Gastroesophageal sphincter (tissue), 4 donors: ENCODE data around the gene DCLK1. TPM values are rescaled to one million over a fixed set of nuclear protein-coding genes. Genes with fewer than 3 reads are reported as not detected.

Source experiments
- ATAC-seq: fragments of 150-250 bp; one replicate; pipeline ENCODE4 v1.9.1; 2016; ENCODE audit warnings: mild to moderate bottlenecking, moderate library complexity
- H3K27ac ChIP-seq, 4 donors: fragments of 200-600 bp; sonication (generic) in 3 of 4; 1 replicate in 3 of 4; 2 replicates in 1 of 4; pipeline ENCODE4 v1.5.1; 2016 to 2019
- H3K27me3 ChIP-seq: fragments of 200-600 bp; sonication (generic); one replicate; pipeline ENCODE4 v1.5.1; 2019
- H3K36me3 ChIP-seq, 2 donors: fragments of 200-600 bp; sonication (generic); one replicate each; pipeline ENCODE4 v1.5.1; 2019; ENCODE audit warnings: control low read depth in 1 of 2
- H3K4me1 ChIP-seq, 3 donors: fragments of 200-600 bp; sonication (generic); 1 replicate in 2 of 3; 2 replicates in 1 of 3; pipeline ENCODE4 v1.5.1; 2016 to 2019; ENCODE audit warnings: control low read depth in 2 of 3
- H3K4me3 ChIP-seq, 2 donors: fragments of 200-600 bp; sonication (generic); one replicate each; pipeline ENCODE4 v1.5.1; 2019; ENCODE audit warnings: mild to moderate bottlenecking in 1 of 2, moderate library complexity in 1 of 2
- H3K9me3 ChIP-seq, 3 donors: fragments of 200-600 bp; sonication (generic); one replicate each; pipeline ENCODE4 v1.5.1; 2017 to 2019; ENCODE audit warnings: control low read depth in 2 of 3
- EP300 ChIP-seq: sonication (generic); formaldehyde crosslinking; IDR thresholded peaks from one replicate; pipeline ENCODE4 v1.6.1; 2017; ENCODE audit warnings: antibody characterized with exemption, mild to moderate bottlenecking
- POLR2A ChIP-seq, 2 donors: fragments of 450-650 bp; IDR thresholded peaks; one replicate each; pipeline ENCODE4 v1.6.1; 2017; ENCODE audit warnings: antibody characterized with exemption in 2 of 2, mild to moderate bottlenecking in 2 of 2, moderate library complexity in 1 of 2
- POLR2AphosphoS5 ChIP-seq: sonication (generic); formaldehyde crosslinking; IDR thresholded peaks from one replicate; pipeline ENCODE4 v1.6.1; 2017; ENCODE audit warnings: antibody characterized with exemption
- whole genome bisulfite sequencing, 2 donors: methylation state at CpG; one replicate each; pipeline ENCODE4 v1.1.5; 2018; ENCODE audit warnings: low coverage in 1 of 2; 5-methylcytosine and 5-hydroxymethylcytosine counted together
- total RNA-seq, 4 donors: library from RNA; depleted of rRNA; stranded (reverse); fragments of >200 nt; gene quantifications; one replicate each; pipeline ENCODE4 v1.1.0, GENCODE V29; 2016
- TF ChIP-seq, protein P1 (sequence below), 4 experiments: fragments of 200-600 bp in 2 of 4; fragments of 450-650 bp in 2 of 4; sonication (generic) in 1 of 4; IDR thresholded peaks; one replicate each; pipeline ENCODE4 v1.5.1; 2017 to 2019; ENCODE audit warnings: antibody characterized with exemption in 4 of 4, mild to moderate bottlenecking in 2 of 4, moderate library complexity in 2 of 4

DCLK1 gene
- total RNA-seq, 4 donors from 2014 or later = 26.9 to 68.3 (median 30.3) TPM

DNA sequence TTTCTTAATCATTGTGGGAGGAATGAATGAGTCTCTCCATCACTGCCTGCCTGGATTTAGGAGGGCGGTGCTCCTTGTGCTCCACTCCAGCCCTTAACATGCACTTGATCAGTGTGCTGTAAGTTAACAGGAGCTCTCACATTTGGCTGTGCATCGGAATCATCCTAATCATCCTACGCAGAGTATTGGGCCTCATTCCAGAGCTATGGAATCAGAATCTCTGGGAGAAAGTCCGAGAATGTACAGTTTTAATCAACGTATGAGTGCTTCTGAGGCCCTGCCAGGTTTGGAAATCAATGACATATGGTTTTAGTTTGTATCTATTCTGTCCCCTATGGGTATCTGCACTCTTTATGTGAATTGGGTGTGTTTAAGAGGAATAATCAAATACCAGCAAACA lies 34.9 kb upstream of the DCLK1 start:
- H3K27me3 ChIP-seq = no peaks in the 10 kb centered on the region
- no peak overlapping the region for H3K4me3 ChIP-seq
- H3K36me3 ChIP-seq = no peaks in the 10 kb centered on the region
- H3K4me1 ChIP-seq = peaks cover 6 to 18% (median 6%) of the 10 kb centered on the region in 3 donors
- TF ChIP-seq, protein P1, sequence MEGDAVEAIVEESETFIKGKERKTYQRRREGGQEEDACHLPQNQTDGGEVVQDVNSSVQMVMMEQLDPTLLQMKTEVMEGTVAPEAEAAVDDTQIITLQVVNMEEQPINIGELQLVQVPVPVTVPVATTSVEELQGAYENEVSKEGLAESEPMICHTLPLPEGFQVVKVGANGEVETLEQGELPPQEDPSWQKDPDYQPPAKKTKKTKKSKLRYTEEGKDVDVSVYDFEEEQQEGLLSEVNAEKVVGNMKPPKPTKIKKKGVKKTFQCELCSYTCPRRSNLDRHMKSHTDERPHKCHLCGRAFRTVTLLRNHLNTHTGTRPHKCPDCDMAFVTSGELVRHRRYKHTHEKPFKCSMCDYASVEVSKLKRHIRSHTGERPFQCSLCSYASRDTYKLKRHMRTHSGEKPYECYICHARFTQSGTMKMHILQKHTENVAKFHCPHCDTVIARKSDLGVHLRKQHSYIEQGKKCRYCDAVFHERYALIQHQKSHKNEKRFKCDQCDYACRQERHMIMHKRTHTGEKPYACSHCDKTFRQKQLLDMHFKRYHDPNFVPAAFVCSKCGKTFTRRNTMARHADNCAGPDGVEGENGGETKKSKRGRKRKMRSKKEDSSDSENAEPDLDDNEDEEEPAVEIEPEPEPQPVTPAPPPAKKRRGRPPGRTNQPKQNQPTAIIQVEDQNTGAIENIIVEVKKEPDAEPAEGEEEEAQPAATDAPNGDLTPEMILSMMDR (IDR thresholded peaks at IDR 0.05) = no peak
- no peak for TF ChIP-seq POLR2AphosphoS5
- TF ChIP-seq POLR2A (IDR thresholded peaks at IDR 0.05) = no peak
- TF ChIP-seq EP300 = no peak
- H3K9me3 ChIP-seq = no peaks in the 10 kb centered on the region
- H3K27ac ChIP-seq = no peak overlapping the region
- WGBS, 2 donors = 83 to 90% methylated on average over 5 of the region's 5 CpGs
- no peak for ATAC-seq

DNA sequence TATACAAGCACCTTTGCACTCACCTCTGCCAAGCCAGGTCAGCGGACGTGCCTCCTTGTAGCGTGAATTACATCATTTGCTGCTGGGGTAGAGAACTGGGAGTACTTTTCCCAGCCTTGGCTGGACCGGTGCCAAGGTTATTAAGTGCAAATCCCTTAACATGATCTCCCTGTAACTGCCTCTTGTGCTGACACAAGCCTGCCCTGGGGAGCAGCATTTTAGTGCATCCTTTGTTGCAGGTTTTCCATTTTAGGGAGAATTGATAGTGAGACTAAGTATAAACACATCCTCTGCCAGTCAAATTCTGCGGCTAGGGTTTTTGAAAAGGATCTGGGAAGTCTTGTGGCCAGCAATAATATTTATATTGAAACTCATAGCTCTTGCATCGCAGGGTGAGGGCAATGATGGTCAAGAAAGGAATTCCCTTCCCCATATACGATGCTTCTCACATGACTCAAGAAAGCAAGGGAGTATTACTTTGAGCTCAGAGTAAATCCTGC lies 32.7 kb upstream of the DCLK1 start:
- no peaks in the 10 kb centered on the region for H3K27me3 ChIP-seq
- TF ChIP-seq, protein P1 (IDR thresholded peaks at IDR 0.05) = no peak
- TF ChIP-seq POLR2AphosphoS5 (peak; percentile 49), POLR2A (IDR thresholded peaks at IDR 0.05) (no peak)
- H3K4me1 ChIP-seq = peaks cover 6 to 18% (median 6%) of the 10 kb centered on the region in 3 donors
- H3K36me3 ChIP-seq = no peaks in the 10 kb centered on the region
- WGBS, 2 donors = 16 to 24% methylated on average over 3 to 7 of the region's 7 CpGs
- H3K27ac ChIP-seq = peak overlapping the region in 1 of 4 donors; percentile 0
- no peak overlapping the region for H3K4me3 ChIP-seq
- peak; percentile 34 for ATAC-seq
- H3K9me3 ChIP-seq = no peaks in the 10 kb centered on the region

DNA sequence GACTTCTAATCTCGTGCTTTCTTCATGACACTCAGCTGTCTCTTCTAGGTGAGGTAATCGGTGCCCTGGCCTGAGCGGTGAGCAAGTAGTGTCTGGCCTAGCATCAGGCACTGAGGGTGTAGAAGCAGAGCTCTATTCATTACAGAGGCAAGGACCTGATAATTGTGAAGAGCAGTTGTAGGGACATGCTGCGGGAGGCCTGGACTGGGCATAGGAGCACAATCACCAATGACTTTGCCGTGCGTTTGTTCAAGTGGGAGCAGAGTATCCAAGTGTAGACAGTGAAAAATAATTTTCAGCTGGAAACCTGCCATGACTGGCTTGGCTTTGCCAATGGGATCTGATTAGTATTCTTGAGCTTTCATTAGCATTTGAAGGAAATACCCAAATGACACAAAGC lies 32.1 kb upstream of the DCLK1 start:
- no peaks in the 10 kb centered on the region for H3K9me3 ChIP-seq
- peak overlapping the region in 1 of 4 donors; percentile 0 for H3K27ac ChIP-seq
- H3K4me1 ChIP-seq = peaks cover 6 to 18% (median 6%) of the 10 kb centered on the region in 3 donors
- no peak overlapping the region for H3K4me3 ChIP-seq
- H3K27me3 ChIP-seq = no peaks in the 10 kb centered on the region
- no peaks in the 10 kb centered on the region for H3K36me3 ChIP-seq
- no peak for ATAC-seq
- no peak for TF ChIP-seq POLR2AphosphoS5
- TF ChIP-seq, protein P1 (IDR thresholded peaks at IDR 0.05) = no peak
- TF ChIP-seq EP300 = no peak
- no peak for TF ChIP-seq POLR2A (IDR thresholded peaks at IDR 0.05)
- WGBS, 2 donors = 32 to 69% methylated on average over 3 to 4 of the region's 6 CpGs

DNA sequence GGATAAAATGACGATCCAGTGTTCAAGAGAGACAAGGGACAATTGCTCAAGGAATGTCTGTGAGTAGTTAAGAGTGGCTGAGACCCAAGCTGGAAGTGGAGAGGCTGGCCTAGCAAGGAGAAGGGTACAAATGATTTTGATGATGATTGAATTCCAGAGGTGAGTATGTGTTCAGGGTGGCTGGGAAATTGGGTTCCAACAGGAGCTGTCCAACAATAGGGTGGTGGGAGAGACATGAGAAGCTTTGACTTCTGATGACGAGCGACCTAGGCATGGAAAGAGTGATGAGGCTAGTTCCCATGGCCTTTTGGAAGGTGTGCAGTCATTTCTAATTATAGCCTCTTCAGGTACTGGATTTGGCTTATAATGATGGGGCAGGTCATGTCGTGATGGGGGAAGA lies 29.1 kb upstream of the DCLK1 start:
- TF ChIP-seq POLR2AphosphoS5 = no peak
- TF ChIP-seq, protein P1 (IDR thresholded peaks at IDR 0.05) = no peak
- no peak for TF ChIP-seq EP300
- TF ChIP-seq POLR2A (IDR thresholded peaks at IDR 0.05) = no peak
- no peaks in the 10 kb centered on the region for H3K27me3 ChIP-seq
- no peaks in the 10 kb centered on the region for H3K9me3 ChIP-seq
- peaks cover 6 to 18% (median 6%) of the 10 kb centered on the region in 3 donors for H3K4me1 ChIP-seq
- H3K4me3 ChIP-seq = no peak overlapping the region
- no peak overlapping the region for H3K27ac ChIP-seq
- 92% methylated on average over 4 of the region's 4 CpGs for WGBS, 2 donors
- no peak for ATAC-seq
- no peaks in the 10 kb centered on the region for H3K36me3 ChIP-seq

DNA sequence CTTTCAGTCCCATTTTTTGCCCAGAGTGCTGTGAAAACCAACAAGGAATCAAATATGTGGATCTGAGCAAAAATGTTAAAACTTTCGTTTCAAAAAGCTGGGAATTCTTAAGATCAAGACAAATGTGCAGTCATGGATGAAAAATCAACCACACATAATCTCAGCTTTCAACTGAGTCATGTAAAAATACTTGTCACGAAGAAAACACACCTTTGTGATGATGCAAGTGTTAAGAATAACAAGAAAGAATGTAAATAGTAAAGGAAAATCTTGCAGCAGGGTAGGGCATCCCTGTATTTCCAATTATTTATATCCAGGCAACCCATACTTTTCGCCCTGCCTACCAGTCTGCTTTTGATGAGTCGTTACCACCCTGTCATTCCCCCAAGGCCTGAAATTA lies 27.4 kb upstream of the DCLK1 start:
- H3K4me3 ChIP-seq = no peak overlapping the region
- no peak overlapping the region for H3K27ac ChIP-seq
- peaks cover 2 to 14% (median 5%) of the 10 kb centered on the region in 3 donors for H3K4me1 ChIP-seq
- H3K27me3 ChIP-seq = peaks cover 8% of the 10 kb centered on the region
- TF ChIP-seq POLR2A (IDR thresholded peaks at IDR 0.05) (no peak), EP300 (no peak), POLR2AphosphoS5 (no peak)
- TF ChIP-seq, protein P1 (IDR thresholded peaks at IDR 0.05) = no peak
- H3K9me3 ChIP-seq = no peaks in the 10 kb centered on the region
- H3K36me3 ChIP-seq = no peaks in the 10 kb centered on the region
- no peak for ATAC-seq
- WGBS, 2 donors = 38 to 86% methylated on average over 3 to 4 of the region's 4 CpGs
